GM13976 (cell line): ENCODE data around the gene FAAP100.

Experiments used
- DNase-seq: peaks from one replicate; pipeline ENCODE4 v3.0.0; 2012; ENCODE audit warnings: low spot score
- in situ Hi-C: fragments of 300-500 bp; cut with MboI; formaldehyde crosslinking; loops from one replicate; pipeline ENCODE4 v1.12.0; 2022; ENCODE audit warnings: low sequenced_read_pairs, mixed read lengths, inconsistent platforms; ENCODE audit not compliant: unreplicated experiment
- TF ChIP-seq, protein P1 (sequence below): IDR thresholded peaks from 2 replicates; pipeline ENCODE4 v1.5.1; 2012; ENCODE audit warnings: borderline replicate concordance, mild to moderate bottlenecking; ENCODE audit not compliant: insufficient read depth; ENCODE audit errors: extremely low read depth, missing control alignments, control extremely low read depth

Gene FAAP100

DNA sequence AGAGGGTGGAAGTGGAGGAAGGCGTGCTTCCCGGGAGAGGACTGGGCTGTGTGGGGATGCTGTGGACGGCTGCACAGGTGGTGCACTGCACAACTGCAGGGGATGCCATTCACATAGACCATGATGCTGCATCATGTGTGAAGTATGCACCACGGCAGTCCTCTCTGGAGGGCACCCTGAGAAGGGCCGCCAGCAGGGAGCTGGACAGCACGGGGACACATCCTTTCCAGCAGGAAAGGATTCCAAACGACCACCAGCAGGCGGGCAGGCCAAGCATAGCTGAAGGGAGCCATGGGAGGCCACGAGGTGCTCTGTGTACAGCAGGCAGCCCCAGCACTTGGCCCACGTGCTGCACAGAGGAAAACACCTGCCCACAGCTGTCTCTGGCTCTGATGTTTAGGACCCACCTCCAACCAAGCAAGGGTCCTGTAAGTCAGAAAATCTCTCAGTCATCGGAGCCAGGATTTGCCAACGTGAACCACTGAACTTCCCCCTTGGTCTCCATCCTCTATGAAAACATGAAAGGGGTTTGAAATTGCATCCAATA lies 49.6 kb downstream of the FAAP100 start:
- TF ChIP-seq, protein P1, sequence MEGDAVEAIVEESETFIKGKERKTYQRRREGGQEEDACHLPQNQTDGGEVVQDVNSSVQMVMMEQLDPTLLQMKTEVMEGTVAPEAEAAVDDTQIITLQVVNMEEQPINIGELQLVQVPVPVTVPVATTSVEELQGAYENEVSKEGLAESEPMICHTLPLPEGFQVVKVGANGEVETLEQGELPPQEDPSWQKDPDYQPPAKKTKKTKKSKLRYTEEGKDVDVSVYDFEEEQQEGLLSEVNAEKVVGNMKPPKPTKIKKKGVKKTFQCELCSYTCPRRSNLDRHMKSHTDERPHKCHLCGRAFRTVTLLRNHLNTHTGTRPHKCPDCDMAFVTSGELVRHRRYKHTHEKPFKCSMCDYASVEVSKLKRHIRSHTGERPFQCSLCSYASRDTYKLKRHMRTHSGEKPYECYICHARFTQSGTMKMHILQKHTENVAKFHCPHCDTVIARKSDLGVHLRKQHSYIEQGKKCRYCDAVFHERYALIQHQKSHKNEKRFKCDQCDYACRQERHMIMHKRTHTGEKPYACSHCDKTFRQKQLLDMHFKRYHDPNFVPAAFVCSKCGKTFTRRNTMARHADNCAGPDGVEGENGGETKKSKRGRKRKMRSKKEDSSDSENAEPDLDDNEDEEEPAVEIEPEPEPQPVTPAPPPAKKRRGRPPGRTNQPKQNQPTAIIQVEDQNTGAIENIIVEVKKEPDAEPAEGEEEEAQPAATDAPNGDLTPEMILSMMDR: no peak
- in situ Hi-C loops: no loop called here
- no peak for DNase-seq

DNA sequence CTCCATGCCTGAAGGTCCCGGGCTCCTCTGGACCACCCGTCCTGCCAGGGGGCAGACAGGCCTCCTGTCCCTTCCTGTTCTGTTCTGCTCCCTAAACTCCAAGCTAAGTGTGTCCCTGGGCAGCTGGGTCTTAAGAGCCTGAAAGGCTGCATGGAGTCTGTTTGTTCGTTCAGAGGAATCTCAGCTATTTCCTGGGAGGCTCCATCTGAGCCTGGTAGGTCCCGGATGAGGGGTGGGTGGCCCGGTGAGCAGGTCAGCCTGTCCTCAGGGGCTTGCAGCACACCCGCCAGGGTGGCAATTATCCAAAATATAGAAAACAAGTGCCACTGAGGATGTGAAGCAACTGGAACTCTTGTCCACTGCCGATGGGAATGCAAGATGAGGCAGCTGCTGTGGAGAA lies 52.1 kb downstream of the FAAP100 start:
- DNase-seq: no peak
- TF ChIP-seq, protein P1: no peak
- in situ Hi-C loops: no loop called here

DNA sequence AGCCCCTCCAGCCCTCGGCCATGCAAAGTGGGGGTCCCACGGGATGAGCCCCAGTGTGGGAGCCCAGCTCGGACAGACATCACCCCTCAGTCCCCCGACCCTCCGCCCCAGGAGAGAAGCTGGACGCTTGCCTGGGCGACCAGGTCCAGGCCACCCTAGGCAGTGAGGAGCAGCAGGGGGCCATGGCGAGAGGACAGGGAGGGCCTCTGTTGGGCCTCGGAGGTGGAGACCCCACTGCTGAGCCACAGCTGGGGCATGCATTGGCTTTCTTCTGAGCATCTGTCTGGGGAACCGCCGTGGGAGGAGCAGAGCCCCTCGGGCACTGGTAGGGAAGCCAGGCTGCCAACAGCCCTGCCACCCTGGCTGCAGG lies 52.6 kb downstream of the FAAP100 start:
- TF ChIP-seq, protein P1: no peak
- in situ Hi-C loops: no loop called here
- no peak for DNase-seq

DNA sequence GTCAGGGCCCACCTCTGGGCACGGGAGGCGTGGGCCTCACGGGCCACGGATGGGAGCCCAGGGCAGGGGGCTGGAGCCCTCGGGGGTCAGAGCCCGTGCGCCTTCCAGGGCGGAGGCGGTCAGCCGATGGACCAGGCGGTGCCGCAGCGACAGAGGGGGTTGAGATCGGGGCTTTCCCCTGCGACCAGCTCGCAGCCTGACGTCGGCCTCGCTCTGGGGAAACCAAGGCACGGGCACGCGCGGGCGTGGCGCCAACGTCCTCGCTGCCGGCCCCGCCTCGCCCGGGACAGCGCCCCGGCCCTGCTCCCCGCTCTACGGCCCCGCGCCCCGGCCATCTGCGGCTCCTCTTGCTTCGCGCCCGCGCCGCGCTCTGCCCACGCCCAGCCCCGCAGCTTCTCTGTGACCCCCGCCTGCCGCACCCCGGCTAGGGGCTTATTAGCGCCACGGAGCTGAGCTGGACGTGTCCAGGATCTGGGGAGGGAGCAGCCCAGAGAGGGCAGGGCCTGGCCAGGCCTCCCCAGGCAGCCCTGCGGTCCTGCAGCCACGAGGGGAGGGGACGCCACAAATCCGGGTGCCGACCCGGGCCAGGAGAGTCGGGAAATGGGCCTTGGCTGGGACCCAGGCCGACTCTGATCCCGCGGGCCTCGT lies 53.1 kb downstream of the FAAP100 start:
- in situ Hi-C loops: no loop called here
- no peak for DNase-seq
- TF ChIP-seq, protein P1: no peak

DNA sequence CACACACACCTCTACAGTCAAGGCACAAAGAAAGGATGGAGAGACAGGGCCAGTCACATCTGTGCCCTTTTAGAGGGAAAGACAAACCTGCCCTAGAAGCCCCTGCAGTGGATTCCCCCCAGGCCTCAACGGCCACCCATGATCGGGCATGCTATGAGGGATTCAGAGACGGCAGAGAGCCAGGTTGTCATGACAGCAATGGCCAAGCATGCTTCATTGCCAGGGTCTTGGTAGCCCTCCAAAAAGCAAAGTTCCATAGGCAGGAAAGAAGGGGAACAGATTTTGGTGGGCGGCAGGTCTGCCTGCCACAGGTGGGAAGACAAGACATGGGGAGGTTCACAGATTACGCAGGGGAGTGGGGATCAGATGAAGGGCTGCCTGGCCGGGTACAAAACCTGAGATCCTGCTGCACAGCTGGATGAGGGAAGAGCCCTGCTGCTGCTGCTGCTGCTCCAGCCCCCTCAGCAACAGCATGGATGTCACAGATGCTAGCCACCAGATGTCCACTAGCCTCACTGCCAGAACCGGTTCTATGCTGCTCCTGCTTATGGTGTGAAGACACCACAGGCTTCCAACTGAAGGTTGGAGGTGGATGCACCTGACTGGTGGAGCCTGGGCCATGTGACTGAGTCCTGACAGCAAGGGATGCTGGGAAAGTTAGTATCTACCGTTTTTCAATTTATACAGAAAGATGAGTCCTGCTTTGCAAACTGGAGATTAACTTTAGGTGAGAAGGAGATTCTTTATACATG lies 57.4 kb downstream of the FAAP100 start:
- DNase-seq: no peak

DNA sequence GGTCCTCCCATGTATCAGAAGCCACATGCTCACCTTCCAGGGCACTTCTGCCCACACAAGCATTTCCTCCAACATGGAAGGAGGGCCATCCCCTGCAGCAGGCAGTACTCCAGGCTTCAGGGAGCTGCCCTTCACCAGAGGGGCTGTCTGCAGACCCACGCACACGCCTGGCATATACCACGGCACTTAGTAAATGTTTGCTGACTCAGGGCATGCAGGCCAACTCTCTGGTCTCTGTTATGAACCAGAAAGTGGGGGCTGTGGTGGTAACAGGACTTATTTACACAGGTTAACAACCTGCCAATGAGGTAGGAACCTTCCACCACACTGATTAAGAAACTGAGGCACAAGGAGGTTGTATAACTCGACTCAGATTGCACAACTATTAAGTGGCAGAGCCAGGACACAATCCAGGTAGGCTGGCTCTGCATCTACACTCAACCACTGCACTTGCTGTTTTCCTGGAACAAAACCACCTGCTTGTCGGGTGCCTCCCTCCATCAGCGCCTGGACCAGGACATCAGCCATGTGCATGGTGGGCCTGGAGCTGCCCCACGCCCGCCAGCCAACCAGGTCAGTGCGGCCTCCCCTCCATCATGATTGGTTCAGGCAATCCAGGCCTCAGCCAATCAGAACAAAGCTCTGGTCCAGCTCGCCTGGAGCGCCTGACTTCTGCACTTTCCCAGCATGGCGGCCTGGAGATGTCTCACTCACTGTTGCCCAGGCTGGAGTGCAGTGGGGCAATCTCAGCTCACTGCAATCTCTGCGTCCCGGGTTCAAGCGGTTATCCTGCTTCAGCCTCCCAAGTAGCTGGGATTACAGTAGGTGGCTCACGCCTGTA lies 58.7 kb downstream of the FAAP100 start:
- in situ Hi-C loops: no loop called here
- TF ChIP-seq, protein P1: no peak
- DNase-seq: no peak

More for the DNA sequence above, 57.4 kb downstream of the FAAP100 start:
- in situ Hi-C loops: no loop called here
- TF ChIP-seq, protein P1: no peak
